RKO (cell line): ENCODE data around the gene ABI3.
A peak's percentile ranks its signal among the peaks of the same experiment; 100 is the strongest.
"Not testable (repeated sequence)": the region's sequence is repeated elsewhere in the genome, so short reads cannot be mapped to it uniquely, and the experiment has no call there.

Source experiments
- DNase-seq: peaks from one replicate; pipeline ENCODE4 v3.0.0-alpha.2; 2016; ENCODE audit warnings: low spot score

ABI3 gene, protein sequence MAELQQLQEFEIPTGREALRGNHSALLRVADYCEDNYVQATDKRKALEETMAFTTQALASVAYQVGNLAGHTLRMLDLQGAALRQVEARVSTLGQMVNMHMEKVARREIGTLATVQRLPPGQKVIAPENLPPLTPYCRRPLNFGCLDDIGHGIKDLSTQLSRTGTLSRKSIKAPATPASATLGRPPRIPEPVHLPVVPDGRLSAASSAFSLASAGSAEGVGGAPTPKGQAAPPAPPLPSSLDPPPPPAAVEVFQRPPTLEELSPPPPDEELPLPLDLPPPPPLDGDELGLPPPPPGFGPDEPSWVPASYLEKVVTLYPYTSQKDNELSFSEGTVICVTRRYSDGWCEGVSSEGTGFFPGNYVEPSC

DNA sequence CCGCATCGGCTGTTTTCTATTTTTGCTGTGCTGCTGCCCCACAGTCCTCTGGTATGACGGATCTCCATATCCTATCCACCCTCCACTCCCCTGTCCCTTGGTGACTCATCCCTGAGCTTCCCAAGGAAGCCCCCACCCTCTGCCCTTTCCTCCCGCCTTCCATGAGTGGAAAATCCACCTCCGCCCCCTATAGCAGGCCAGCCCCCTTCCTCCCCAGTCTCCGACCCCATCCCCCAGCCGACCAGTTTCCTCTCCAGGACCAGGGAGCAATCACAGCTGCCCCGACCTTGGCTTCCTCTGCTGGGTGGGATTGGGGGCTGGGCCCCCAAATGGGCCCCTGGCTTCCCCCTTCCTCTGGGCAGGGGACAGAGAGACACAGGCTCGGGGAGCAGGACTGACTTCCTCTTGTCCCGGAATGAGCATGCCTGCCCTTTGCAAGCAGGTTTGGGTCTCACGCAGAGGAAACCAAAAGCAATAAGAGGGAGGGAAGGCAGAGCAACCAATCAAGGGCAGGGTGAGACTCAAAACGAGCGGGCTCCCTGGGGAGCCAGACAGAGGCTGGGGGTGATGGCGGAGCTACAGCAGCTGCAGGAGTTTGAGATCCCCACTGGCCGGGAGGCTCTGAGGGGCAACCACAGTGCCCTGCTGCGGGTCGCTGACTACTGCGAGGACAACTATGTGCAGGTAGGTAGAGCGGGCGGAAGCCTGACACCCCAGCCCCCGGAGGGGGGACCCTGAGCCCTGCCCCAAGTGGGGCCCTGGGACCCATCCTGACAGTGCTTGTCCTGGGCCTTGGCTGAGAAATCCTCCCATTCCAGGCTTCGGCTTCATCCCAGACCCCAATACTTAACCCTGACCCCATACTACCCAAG is at the start of gene ABI3, which contains the start of gene GNGT2:
Gene ABI3, plus strand, starts transcription at position 550 of the 872 bp plus-strand sequence. Its CDS starts 18 bp downstream, at position 568.
Gene GNGT2, minus strand, starts transcription at position 417 of the 872 bp plus-strand sequence. CDS start 3,152 bp downstream, outside the sequence.
- no peak for DNase-seq

DNA sequence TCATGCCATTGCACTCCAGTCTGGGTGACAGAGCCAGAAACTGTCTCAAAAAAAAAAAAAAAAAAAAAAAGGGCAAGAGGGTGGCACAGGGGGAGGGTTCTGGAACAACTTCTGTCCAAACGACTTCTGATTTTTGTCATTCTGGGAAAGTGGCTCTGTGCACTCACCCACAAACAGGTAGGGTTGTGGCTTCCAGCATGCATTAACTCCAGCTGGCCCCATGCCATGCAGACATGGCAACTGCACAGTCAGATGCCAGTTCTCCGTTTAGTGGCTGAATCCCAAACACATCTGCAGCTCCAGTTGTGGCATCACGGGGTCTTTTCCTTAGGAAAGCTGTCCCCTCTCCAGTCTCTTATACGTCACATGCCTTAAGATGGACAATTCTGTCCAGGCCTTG is 47.6 kb upstream of the ABI3 start:
- no peak for DNase-seq

DNA sequence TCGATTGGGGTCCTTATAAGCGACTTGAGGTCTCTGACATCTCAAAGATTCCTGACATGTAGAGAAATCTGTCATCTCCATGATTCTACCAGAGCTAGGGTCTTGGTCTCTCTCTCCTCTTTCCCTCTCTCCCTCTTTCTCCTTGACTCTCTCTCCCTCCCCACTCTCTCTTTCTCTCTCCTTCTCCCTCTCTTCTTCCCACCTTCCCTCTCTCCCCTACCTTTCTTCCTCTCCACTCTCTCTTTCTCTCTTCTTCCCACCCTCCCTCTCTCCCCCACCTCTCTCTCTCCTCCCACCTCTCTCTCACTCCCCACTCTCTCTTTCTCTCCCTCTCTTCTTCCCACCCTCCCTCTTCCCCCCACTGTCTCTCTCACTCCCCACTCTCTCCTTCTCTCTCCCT is 45.4 kb upstream of the ABI3 start:
- DNase-seq = no peak

DNA sequence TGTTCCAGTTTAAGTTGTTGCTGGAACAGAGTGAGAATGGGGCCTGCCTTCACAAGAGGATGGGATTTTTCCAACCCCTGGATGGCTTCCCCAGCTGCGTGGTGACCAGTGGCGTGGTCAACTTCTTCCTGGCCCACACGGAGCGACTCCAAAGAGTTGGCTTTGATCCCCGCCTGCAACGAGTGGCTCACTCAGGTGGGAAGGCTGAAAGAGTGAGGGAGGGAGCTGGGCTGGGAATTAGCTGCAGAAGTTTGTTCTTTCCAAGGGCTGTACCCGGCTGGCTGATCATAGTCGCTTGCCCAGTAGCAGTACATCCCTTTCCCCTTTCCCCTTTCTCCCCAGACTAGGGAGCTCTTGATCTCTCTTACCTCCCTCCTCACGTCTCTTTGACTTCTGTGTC is 41.8 kb upstream of the ABI3 start:
- DNase-seq = no peak

DNA sequence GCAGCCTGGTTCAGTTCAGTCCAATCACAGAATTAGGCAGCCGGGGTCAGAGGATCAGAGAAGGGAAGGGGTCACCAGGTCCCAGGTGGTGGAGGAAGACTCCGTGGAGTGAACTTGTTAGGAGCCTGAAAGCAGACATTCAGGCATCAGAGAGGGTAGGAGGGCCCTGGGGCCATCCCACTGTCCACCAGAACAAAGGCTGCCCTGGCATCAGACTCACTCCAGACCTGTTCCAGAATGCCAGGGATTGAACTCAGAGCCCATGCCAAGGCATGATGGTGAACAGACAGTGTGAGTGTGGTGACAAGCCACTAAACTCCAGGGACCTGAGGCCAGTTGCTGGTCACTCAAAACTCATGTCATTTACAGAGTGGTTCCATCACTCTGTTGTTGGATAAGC is 40.3 kb upstream of the ABI3 start:
- DNase-seq = no peak

DNA sequence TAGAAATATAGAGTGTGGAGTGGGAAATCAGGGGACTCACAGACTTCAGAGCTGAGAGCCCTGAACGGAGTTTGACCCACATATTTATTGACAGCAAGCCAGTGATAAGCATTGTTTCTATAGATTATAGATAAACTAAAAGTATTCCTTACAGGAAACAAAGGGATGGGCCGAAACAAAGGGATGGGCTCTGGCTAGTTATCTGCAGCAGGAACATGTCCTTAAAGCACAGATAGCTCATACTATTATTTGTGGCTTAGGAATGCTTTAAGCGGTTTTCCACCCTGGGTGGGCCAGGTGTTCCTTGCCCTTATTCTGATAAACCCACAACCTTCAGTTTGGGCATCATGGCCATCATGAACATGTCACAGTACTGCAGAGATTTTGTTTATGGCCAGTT is 39.8 kb upstream of the ABI3 start:
- DNase-seq = not testable (repeated sequence)

DNA sequence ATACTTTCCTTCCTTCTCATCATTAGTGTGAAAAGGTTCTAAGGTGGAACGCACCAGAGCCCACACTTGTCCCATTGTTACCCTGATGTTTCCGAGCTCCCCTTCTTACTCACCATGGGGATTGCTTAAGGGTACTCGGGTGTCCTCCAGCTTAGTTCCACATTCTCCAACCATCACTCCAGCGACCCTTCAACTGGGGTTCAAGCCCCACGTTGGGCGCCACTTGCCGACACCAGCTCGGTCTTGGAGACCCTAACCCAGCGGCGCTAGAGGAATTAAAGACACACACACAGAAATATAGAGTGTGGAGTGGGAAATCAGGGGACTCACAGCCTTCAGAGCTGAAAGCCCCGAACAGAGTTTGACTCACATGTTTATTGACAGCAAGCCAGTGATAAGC is 34.5 kb upstream of the ABI3 start:
- DNase-seq = not testable (repeated sequence)

DNA sequence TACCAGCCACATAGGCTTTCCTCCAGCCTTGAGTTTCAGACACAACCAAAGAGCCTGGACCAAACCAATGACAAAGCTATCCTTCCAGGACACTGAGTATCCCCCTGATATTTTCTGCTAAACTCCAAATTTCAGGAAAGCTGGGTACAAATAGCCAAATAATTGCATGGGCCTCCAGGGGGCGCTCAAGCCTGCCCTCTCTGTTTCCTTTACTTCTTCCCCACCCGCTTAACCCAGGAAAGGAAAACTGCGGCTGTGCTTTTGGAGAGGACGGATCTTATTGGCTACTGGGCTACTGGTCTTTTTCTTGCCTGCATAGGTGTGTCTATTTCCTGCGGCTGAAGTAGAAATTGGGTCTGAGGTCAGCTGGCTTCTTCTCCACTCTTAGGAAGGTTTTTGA is 30.2 kb upstream of the ABI3 start:
- peak; percentile 69 for DNase-seq

DNA sequence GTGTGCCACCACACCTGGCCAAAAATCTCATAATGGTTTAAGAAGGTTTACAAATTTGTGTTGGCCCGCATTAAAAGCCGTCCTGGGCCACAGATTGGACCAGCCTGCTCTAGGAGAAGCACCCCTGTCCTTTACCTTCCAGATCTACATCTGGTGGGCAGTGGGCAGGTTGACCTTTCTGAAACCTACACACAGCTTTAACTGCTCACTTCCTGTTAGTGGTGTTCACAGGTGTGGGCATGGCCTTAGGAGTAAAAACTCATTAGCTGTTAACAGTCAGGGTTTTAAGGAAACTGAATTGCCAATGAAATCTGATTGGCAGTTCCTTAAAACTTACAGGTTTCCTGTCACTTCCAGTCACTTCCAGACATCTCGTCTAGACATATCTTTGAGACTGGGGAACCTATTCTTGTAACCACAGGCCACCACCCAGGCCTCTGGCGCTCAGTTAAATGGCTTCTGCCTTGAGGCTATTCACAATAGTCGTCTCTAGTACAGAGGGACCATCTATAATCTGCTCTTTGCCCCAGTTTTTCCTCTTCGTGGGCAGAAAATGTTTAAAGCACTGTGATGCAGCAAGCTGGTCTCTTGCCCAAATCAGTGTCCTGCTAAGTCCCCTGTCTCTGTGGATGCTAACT is 29.4 kb upstream of the ABI3 start:
- DNase-seq = no peak

DNA sequence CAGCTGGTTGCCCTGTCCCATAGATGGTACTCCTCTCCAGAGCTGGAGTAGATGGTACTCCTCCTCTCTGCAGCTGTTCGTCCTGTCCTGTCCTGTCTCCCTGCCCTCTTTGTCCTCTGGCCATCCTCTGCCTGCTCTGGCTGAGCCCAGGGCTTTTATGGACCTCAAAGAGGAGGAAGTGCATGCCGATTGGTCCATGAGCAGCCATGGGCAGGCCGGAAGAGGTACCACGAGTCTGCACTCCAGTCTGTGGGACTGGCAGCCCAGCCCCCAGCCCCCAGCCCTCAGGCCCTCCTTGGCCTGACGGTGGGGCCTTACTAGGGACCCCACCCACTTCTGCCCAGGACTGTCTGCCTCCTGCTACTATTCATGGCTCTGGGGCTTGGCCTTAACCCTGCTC is 27.2 kb upstream of the ABI3 start:
- no peak for DNase-seq

DNA sequence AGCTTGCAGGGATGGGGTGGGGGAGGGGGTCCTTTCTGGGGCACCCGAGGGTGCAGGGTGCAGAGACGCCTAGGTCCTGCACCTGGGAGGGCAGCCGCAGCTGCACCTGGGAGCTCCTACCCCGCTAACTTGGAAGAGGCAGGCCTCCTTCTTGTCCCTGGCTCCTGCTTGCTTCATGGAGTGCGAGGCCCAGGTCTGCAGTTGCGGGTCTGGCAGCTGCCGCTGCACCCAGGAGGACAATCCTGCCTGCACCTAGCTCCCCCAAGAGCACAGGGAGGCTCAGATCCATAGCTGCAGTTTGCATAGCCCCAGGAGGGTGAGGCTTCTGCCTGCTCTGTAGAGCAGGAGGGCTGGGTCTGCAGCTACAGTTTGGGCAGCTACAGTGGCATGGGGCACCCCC is 26.7 kb upstream of the ABI3 start:
- DNase-seq = no peak

DNA sequence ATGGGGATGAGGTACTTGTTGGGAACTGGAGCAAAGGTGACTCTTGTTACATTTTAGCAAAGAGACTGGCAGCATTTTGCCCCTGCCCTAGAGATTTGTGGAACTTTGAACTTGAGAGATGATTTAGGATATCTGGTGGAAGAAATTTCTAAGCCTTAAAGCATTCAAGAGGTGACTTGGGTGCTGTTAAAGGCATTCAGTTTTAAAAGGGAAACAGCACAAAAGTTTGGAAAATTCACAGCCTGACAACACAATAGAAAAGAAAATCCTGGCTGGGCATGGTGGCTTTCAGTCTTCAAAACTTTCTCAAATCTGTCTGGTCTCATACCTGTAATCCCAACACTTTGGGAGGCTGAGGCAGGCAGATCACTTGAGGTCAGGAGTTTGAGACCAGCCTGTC is 26.0 kb upstream of the ABI3 start:
- not testable (repeated sequence) for DNase-seq

DNA sequence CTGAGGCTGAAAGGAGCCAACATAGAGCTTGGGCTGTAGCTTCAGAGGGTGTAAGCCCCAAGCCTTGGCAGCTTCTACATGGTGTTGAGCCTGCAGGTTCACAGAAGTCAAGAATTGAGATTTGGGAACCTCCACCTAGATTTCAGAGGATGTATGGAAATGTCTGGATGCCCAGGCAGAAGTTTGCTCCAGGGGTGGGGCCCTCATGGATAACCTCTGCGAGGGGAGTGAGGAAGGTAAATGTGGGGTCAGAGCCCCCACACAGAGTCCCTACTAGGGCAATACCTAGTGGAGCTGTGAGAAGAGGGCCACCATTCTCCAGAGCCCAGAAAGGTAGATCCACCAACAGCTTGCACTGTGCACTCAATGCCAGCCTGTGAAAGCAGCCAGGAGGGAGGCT is 25.1 kb upstream of the ABI3 start:
- not testable (repeated sequence) for DNase-seq

DNA sequence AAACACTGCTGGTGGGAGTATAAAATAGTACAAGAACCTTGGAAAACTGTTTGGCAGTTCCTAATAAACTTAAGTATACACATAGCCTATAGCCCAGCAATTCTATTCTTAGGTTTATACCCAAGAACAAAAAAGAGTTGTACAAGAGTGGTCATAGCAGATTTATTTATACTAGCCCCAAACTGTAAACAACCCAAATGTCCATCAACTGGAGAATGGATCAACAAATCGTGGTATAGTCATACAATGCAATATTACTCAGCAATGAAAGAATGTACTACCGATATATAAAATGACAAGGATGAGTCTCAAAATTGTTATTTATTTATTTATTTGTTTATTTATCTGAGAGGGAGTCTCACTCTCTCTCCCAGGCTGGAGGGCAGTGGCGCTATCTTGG is 23.2 kb upstream of the ABI3 start:
- no peak for DNase-seq

DNA sequence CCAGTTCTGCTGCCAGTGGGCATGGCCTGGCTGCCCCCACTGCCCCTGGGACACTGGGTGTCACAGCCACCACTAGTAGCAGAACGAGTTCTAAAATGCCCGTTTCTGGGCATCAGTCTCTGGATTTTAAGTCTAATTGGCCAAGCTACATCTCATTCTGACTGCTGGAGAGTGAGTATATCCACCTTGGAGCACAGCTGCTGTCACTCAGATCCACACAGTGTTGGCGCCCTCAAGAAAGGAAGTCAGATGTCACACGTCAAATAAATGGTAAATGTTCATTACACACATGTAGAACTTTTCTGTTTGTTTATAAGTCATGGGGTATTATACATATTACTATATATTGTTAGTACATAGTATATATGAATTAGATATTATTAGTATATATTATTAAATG is 19.6 kb upstream of the ABI3 start:
- DNase-seq = peak; percentile 36

DNA sequence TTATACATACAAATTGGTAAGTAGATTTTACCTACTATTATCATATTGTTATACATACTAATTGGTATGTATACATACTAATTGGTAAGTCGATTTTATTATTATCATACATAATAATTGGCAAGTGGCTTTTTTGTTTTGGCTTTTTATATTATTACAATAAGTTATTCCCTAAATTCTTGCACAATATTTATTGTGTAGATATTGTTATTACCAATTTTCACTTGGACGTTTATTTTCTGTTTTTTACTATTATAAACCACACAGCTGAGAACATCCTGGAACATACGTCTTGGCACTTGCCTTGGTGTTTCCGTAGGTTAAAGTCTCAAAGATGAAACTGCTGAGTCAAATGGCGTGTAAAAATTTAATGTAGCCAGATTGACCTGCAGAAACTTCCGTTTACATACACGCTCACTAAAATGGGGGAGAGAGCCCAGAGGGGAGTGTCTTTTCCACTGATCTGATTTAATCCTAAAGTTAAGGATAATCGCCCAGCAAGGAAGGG is 19.0 kb upstream of the ABI3 start:
- no peak for DNase-seq

DNA sequence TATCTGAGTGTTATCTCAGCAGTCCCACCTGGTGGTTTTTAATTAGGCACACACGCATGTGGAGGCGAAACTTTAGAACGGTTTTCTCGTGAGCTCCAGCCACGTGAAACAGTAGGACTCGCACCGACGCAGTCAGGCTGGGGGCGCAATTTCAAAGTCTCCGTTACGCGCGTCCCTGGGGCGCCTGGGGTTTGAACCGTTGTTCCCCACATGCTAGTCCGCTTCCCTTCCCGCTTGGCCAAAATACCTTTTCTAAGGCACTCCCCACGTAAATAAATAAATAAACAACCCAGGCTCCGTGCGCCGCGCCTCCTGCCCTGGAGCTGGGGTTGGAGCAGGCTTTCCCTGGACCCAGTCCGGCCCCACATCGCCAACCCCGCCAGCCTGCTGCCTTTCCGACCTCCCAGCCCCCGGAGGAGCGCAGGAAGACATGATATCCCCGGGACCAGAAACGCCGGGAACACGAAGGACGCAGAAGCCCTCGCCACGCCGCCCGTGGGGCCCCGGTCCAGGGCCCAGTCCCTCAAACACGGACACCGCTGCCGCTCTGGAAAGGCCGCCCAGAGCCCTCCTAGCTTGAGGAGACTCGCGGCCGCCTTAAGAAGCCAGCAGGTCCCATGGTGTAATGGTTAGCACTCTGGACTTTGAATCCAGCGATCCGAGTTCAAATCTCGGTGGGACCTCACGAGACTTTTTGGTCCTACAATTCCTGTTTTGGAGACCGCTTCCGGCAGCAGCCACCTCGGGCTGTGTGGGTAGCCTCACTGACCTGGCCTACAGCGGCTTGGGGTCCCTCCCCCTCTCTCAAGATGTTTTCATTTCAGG is 18.4 kb upstream of the ABI3 start:
- DNase-seq = peak; percentile 91

DNA sequence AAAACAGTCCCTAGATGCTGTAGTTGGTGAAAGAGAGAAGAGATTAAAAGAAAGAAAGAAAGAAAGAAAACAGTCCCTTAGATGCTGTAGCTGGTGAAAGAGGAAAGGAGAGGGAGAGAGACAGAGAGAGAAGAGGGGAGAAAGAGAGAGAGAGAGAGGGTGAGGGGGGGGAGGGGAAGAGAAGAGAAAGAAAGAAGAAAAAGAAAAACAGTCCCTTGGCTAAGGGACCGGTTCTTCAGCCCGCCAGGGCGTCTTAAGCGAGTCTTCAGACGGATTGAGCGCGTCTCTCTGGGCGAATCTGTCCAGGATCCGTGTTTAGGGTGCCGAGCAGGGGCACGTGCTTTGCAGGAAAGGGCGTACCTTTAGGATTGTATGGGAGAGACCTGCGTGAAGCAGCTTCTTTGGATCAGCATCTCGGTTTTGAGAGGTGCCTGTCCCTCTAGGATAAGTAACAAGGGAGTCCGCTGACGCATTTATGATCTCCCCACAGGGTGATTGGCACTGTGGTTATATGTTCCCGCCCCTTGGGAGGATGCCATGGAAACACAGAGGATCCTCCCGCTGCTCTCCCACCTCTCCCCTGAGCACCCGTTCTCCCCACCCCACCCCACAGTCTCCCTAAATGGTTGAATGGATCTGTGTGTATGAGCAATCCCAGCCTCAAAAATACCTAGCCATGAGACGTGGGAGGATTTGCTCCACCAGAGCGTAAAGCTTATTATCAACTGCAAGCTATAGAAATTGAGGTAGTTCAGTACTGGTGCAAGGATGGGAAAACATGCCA is 16.8 kb upstream of the ABI3 start:
- DNase-seq = no peak

DNA sequence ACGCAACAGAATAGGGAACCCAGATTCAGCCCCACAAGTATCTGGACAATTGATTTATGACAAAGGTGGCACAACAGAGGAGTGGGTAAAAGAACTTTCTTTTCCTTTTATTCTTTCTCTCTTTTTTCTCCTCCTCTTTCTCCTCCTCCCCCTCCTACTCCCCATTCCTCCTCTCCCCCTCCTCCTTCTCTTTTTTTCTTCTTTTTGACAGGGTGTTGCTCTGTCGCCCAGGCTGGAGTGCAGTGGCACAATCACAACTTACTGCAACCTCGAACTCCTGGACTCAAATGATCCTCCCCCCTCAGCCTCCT is 16.3 kb upstream of the ABI3 start:
- no peak for DNase-seq

DNA sequence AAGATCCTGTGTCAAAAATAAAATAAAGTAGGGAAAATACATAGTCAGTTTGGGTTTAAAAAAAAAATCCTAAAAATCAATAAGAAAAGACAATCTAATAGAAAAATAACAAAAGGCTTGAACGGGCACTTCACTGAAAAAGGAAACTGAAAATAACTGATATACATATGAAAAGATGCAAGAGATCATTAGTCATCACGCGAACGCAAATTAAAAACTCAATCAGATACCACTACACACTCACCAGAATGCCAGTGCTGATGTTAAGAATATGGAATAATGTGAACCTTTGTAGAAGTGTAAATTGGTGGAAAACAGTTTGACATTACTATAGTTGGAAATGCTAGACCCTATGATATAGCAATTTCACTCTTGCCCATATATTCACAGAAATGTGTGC is 14.8 kb upstream of the ABI3 start:
- DNase-seq = no peak

DNA sequence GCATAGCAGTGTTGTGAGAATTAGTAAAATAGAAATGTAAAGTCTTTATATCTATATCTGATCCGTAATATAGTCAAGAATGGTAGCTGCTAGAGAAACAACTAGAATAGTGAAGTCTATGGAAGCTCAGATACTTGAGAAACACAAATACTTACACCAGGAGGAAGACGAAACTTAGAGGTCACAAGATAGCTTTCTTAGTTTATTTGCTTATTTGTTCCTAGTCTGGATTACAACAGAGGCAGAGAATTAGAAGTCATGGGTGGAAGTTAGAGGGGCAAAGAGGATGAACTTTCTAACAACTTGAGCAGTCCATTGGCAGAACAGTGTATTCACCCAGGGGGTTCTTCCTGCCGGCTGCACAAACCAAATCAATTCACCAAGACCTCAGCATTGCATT is 14.0 kb upstream of the ABI3 start:
- DNase-seq = no peak
